SK-N-SH (cell line): ENCODE results near the gene PPIB. TPM values are rescaled to one million over a fixed set of nuclear protein-coding genes. Genes with fewer than 3 reads are reported as not detected.

Experiments used
- CTCF ChIA-PET: fragments of 300-600, 350-600 bp; formaldehyde crosslinking; extraction: SDS; loops from one replicate; lab custom pipeline; 2021; lab: Yijun Ruan, JAX
- POLR2A ChIA-PET: fragments of 350-600 bp; sonication (Branson Sonifier 250); formaldehyde crosslinking; extraction: SDS; loops from one replicate; lab custom pipeline; 2020; ENCODE audit warnings: antibody characterized with exemption, inconsistent platforms; lab: Yijun Ruan, JAX
- DNase-seq: peaks from one replicate; pipeline ENCODE4 v3.0.0; 2012
- H2AFZ ChIP-seq: fragments of 200-600 bp; sonication (generic); 2 replicates; pipeline ENCODE4 v1.8.1; 2016; ENCODE audit warnings: antibody characterized with exemption, mild to moderate bottlenecking, low read depth
- H3F3A ChIP-seq: fragments of 200-600 bp; sonication (generic); replicated peaks from 2 replicates; pipeline ENCODE3; 2016; ENCODE audit warnings: antibody characterized with exemption, mild to moderate bottlenecking; ENCODE audit not compliant: insufficient read depth
- H3K27ac ChIP-seq, 2 experiments: fragments of 200-500 bp in 1 of 2; fragments of 200-600 bp in 1 of 2; sonication (Bioruptor generic) in 1 of 2; sonication (generic), shearing (Covaris generic) in 1 of 2; 2 replicates each; pipeline versions ENCODE4 v1.5.1 to v1.6.1; 2014 to 2016; ENCODE audit warnings: low read depth in 2 of 2, inconsistent platforms in 1 of 2, low read length in 1 of 2, mild to moderate bottlenecking in 1 of 2, mixed read lengths in 1 of 2
- H3K27me3 ChIP-seq: fragments of 200-600 bp; sonication (generic), shearing (Covaris generic); 2 replicates; pipeline ENCODE4 v1.6.1; 2016; ENCODE audit warnings: mixed run types; ENCODE audit not compliant: insufficient read depth
- H3K36me3 ChIP-seq, 2 experiments: fragments of 200-500 bp in 1 of 2; fragments of 200-600 bp in 1 of 2; sonication (Bioruptor generic) in 1 of 2; sonication (generic) in 1 of 2; replicated peaks in 1 of 2; 2 replicates each; pipeline versions ENCODE3 to v1.5.1; 2014 to 2016; ENCODE audit warnings: low read length in 1 of 2, mild to moderate bottlenecking in 1 of 2; ENCODE audit not compliant: insufficient read depth in 2 of 2, control insufficient read depth in 1 of 2
- H3K4me1 ChIP-seq, 2 experiments: fragments of 200-500 bp in 1 of 2; fragments of 200-600 bp in 1 of 2; sonication (Bioruptor generic) in 1 of 2; sonication (generic), shearing (Covaris generic) in 1 of 2; 2 replicates each; pipeline versions ENCODE4 v1.5.1 to v1.6.1; 2014 to 2016; ENCODE audit warnings: low read depth in 1 of 2, low read length in 1 of 2, mixed run types in 1 of 2; ENCODE audit not compliant: insufficient read depth in 2 of 2, control insufficient read depth in 1 of 2
- H3K4me2 ChIP-seq: fragments of 200-600 bp; sonication (generic), shearing (Covaris generic); 2 replicates; pipeline ENCODE4 v1.6.1; 2017; ENCODE audit warnings: mixed run types
- H3K4me3 ChIP-seq, 2 experiments: fragments of 200-500 bp in 1 of 2; fragments of 200-600 bp in 1 of 2; sonication (Bioruptor generic) in 1 of 2; sonication (generic), shearing (Covaris generic) in 1 of 2; 2 replicates each; pipeline versions ENCODE4 v1.5.1 to v1.8.1; 2014 to 2016; ENCODE audit warnings: low read depth in 2 of 2, inconsistent platforms in 1 of 2, low read length in 1 of 2, mild to moderate bottlenecking in 1 of 2, mixed read lengths in 1 of 2, moderate library complexity in 1 of 2
- H3K79me2 ChIP-seq: fragments of 200-600 bp; sonication (generic); 2 replicates; pipeline ENCODE4 v1.8.1; 2017; ENCODE audit warnings: mild to moderate bottlenecking; ENCODE audit not compliant: insufficient read depth
- H3K9ac ChIP-seq: fragments of 200-600 bp; sonication (generic); 2 replicates; pipeline ENCODE4 v1.6.1; 2017; ENCODE audit warnings: mixed run types
- H3K9me2 ChIP-seq: fragments of 200-600 bp; sonication (generic); 2 replicates; pipeline ENCODE4 v1.6.1; 2017; ENCODE audit warnings: mixed run types
- H3K9me3 ChIP-seq: fragments of 200-600 bp; sonication (generic); 2 replicates; pipeline ENCODE4 v1.6.1; 2017; ENCODE audit warnings: mixed run types, mild to moderate bottlenecking, moderate library complexity
- H4K20me1 ChIP-seq: fragments of 200-600 bp; sonication (generic); 2 replicates; pipeline ENCODE4 v1.6.1; 2017; ENCODE audit warnings: mild to moderate bottlenecking, mixed run types; ENCODE audit not compliant: insufficient read depth
- CHD2 ChIP-seq: fragments of 150-350 bp; IDR thresholded peaks from 2 replicates; pipeline ENCODE4 v1.6.1; 2018; ENCODE audit warnings: low read length; ENCODE audit not compliant: partially characterized antibody
- ELF1 ChIP-seq: IDR thresholded peaks from 2 replicates; pipeline ENCODE4 v1.4.0; 2012
- EP300 ChIP-seq, 2 experiments: IDR thresholded peaks; 2 replicates each; pipeline versions ENCODE4 v1.4.0 to v1.6.1; 2012; ENCODE audit warnings: borderline replicate concordance in 1 of 2, low read depth in 1 of 2, low read length in 1 of 2
- EZH2phosphoT487 ChIP-seq: fragments of 200-600 bp; sonication (generic); IDR thresholded peaks from 2 replicates; pipeline ENCODE4 v1.6.1; 2017; ENCODE audit warnings: low read depth, mixed run types, mild to moderate bottlenecking, antibody characterized with exemption, moderate library complexity, borderline replicate concordance
- FOXM1 ChIP-seq: IDR thresholded peaks from 2 replicates; pipeline ENCODE4 v1.4.0; 2012; ENCODE audit warnings: low read depth, mild to moderate bottlenecking
- MEF2A ChIP-seq: IDR thresholded peaks from 2 replicates; pipeline ENCODE4 v1.4.0; 2012; ENCODE audit warnings: low read depth, borderline replicate concordance
- MXI1 ChIP-seq: IDR thresholded peaks from 2 replicates; pipeline ENCODE4 v1.6.1; 2012; ENCODE audit warnings: mild to moderate bottlenecking, low read depth, low read length, improper control_type of control experiment
- NFIC ChIP-seq: IDR thresholded peaks from 2 replicates; pipeline ENCODE4 v1.4.0; 2012; ENCODE audit warnings: borderline replicate concordance
- POLR2AphosphoS5 ChIP-seq: IDR thresholded peaks from 2 replicates; pipeline ENCODE4 v1.6.1; 2012; ENCODE audit warnings: low read depth, low read length
- RAD21 ChIP-seq: IDR thresholded peaks from 2 replicates; pipeline ENCODE4 v1.6.1; 2012; ENCODE audit warnings: mild to moderate bottlenecking, low read length
- RCOR1 ChIP-seq: fragments of 150-350 bp; IDR thresholded peaks from 2 replicates; pipeline ENCODE4 v1.6.1; 2017; ENCODE audit warnings: antibody characterized with exemption, low read length
- RXRA ChIP-seq: IDR thresholded peaks from 2 replicates; pipeline ENCODE4 v1.4.0; 2012; ENCODE audit warnings: low read depth, mild to moderate bottlenecking, borderline replicate concordance
- SMC3 ChIP-seq: IDR thresholded peaks from 2 replicates; pipeline ENCODE4 v1.6.1; 2012; ENCODE audit warnings: low read depth, low read length, improper control_type of control experiment
- TCF12 ChIP-seq: IDR thresholded peaks from 2 replicates; pipeline ENCODE4 v1.4.0; 2012
- TEAD4 ChIP-seq: IDR thresholded peaks from 2 replicates; pipeline ENCODE4 v1.4.0; 2012; ENCODE audit warnings: mild to moderate bottlenecking, borderline replicate concordance; ENCODE audit not compliant: insufficient read depth
- WGBS: methylation state at CpG from one replicate; pipeline ENCODE4 v1.1.6; 2017; ENCODE audit warnings: low lambda C conversion rate; 5-methylcytosine and 5-hydroxymethylcytosine counted together
- polyA plus RNA-seq, 3 experiments: library from polyadenylated mRNA; depleted of rRNA; stranded (reverse); fragments of >200 nt; gene quantifications; 2 replicates each; pipeline ENCODE4 v1.2.3, GENCODE V29; 2012
- TF ChIP-seq, protein P1 (sequence below): fragments of 200-600 bp; sonication (generic); IDR thresholded peaks from 2 replicates; pipeline ENCODE4 v1.6.1; 2017; ENCODE audit warnings: antibody characterized with exemption, mild to moderate bottlenecking, moderate library complexity
- TF ChIP-seq, protein P2 (sequence below): IDR thresholded peaks from 2 replicates; pipeline ENCODE4 v1.6.1; 2012; ENCODE audit warnings: mild to moderate bottlenecking, low read depth, low read length, moderate library complexity
- TF ChIP-seq, protein P3 (sequence below): IDR thresholded peaks from 2 replicates; pipeline ENCODE4 v1.4.0; 2012; ENCODE audit warnings: low read depth
- TF ChIP-seq, protein P4 (sequence below): IDR thresholded peaks from 2 replicates; pipeline ENCODE4; 2012
- TF ChIP-seq, protein P5 (sequence below): fragments of 150-350 bp; IDR thresholded peaks from 2 replicates; pipeline ENCODE4 v1.6.1; 2017; ENCODE audit warnings: antibody characterized with exemption, low read length, low read depth, borderline replicate concordance
- TF ChIP-seq, protein P6 (sequence below): fragments of 150-350 bp; IDR thresholded peaks from 2 replicates; pipeline ENCODE4 v1.6.1; 2016; ENCODE audit warnings: mild to moderate bottlenecking, low read depth, low read length

The PPIB gene
- polyA plus RNA-seq, 1 of the 3 experiments (the other 2 are of a cell fraction): 1,379 TPM

DNA sequence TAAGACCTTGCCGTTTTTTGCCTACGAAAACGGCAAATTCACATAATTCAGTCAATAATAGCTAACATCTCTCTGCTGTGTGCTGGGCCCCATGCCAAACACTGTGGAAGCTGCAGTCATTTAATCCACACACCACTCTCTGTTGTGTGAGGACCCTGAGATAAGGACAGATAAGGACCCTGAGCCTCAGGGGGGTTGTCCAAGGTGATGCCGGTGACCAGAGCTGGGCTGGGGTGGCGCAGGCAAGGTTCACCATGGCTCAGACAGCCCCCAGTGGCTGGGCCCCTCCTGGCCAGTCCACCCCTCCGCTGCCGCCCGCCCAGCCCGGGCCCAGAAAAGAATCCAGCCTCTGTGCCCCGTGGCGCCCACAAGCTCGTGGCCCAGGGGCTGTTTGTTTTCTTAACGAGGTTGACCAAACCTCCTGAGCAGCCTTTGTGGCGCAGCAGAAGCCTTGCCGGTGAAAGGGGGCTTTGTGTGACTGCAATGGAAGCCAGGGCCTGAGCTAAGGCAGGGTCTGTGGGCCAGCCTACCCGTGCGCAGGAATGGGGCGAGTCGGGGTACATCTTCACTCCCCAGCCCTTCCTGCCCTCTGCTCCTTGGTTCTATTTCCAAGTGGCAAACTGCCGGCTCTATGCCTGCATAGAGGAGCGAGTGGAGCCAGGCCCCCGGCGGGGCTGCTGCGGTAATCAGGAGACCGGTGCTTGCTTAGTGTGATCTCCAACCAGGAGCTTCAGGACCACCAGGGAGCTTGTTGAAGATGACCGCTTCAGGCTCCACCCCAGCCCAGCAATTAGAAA, 15.7 kb downstream of the PPIB start:
- Histone ChIP-seq H3K36me3 (peaks cover 0 to 25% of the 10 kb centered on the region in 2 experiments), H3K4me1 (peaks cover 0 to 36% of the 10 kb centered on the region in 2 experiments; a peak in 2 of 4 replicates)
- WGBS: 60% methylated on average over 11 of the region's 26 CpGs
- TF ChIP-seq ELF1 (no peak), RCOR1 (peak; percentile 77), EP300 (IDR thresholded peaks at IDR 0.05; ENCODE audit: borderline replicate concordance in 1 of 2, low read depth in 1 of 2, low read length in 1 of 2) (peak in 1 of 2 experiments; percentile 69; a peak in 2 of 4 replicates), MEF2A (no peak), TEAD4 (no peak), POLR2AphosphoS5 (no peak), MXI1 (peak; percentile 43; the same call in 1 of the 2 replicates), RAD21 (peak; percentile 8; the same call in 1 of the 2 replicates), TCF12 (no peak), CHD2 (peak; percentile 90), NFIC (0 out of 2 replicates have a peak, but pooled peaks have one; percentile 30), FOXM1 (no peak), SMC3 (no peak; the same call in 1 of the 2 replicates), EZH2phosphoT487 (no peak), RXRA (no peak)
- TF ChIP-seq, protein P1, sequence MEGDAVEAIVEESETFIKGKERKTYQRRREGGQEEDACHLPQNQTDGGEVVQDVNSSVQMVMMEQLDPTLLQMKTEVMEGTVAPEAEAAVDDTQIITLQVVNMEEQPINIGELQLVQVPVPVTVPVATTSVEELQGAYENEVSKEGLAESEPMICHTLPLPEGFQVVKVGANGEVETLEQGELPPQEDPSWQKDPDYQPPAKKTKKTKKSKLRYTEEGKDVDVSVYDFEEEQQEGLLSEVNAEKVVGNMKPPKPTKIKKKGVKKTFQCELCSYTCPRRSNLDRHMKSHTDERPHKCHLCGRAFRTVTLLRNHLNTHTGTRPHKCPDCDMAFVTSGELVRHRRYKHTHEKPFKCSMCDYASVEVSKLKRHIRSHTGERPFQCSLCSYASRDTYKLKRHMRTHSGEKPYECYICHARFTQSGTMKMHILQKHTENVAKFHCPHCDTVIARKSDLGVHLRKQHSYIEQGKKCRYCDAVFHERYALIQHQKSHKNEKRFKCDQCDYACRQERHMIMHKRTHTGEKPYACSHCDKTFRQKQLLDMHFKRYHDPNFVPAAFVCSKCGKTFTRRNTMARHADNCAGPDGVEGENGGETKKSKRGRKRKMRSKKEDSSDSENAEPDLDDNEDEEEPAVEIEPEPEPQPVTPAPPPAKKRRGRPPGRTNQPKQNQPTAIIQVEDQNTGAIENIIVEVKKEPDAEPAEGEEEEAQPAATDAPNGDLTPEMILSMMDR: no peak
- TF ChIP-seq, protein P2, sequence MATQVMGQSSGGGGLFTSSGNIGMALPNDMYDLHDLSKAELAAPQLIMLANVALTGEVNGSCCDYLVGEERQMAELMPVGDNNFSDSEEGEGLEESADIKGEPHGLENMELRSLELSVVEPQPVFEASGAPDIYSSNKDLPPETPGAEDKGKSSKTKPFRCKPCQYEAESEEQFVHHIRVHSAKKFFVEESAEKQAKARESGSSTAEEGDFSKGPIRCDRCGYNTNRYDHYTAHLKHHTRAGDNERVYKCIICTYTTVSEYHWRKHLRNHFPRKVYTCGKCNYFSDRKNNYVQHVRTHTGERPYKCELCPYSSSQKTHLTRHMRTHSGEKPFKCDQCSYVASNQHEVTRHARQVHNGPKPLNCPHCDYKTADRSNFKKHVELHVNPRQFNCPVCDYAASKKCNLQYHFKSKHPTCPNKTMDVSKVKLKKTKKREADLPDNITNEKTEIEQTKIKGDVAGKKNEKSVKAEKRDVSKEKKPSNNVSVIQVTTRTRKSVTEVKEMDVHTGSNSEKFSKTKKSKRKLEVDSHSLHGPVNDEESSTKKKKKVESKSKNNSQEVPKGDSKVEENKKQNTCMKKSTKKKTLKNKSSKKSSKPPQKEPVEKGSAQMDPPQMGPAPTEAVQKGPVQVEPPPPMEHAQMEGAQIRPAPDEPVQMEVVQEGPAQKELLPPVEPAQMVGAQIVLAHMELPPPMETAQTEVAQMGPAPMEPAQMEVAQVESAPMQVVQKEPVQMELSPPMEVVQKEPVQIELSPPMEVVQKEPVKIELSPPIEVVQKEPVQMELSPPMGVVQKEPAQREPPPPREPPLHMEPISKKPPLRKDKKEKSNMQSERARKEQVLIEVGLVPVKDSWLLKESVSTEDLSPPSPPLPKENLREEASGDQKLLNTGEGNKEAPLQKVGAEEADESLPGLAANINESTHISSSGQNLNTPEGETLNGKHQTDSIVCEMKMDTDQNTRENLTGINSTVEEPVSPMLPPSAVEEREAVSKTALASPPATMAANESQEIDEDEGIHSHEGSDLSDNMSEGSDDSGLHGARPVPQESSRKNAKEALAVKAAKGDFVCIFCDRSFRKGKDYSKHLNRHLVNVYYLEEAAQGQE: no peak
- TF ChIP-seq, protein P3, sequence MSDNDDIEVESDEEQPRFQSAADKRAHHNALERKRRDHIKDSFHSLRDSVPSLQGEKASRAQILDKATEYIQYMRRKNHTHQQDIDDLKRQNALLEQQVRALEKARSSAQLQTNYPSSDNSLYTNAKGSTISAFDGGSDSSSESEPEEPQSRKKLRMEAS: no peak
- TF ChIP-seq, protein P4, sequence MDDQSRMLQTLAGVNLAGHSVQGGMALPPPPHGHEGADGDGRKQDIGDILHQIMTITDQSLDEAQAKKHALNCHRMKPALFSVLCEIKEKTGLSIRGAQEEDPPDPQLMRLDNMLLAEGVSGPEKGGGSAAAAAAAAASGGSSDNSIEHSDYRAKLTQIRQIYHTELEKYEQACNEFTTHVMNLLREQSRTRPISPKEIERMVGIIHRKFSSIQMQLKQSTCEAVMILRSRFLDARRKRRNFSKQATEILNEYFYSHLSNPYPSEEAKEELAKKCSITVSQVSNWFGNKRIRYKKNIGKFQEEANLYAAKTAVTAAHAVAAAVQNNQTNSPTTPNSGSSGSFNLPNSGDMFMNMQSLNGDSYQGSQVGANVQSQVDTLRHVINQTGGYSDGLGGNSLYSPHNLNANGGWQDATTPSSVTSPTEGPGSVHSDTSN: no peak
- TF ChIP-seq, protein P5, sequence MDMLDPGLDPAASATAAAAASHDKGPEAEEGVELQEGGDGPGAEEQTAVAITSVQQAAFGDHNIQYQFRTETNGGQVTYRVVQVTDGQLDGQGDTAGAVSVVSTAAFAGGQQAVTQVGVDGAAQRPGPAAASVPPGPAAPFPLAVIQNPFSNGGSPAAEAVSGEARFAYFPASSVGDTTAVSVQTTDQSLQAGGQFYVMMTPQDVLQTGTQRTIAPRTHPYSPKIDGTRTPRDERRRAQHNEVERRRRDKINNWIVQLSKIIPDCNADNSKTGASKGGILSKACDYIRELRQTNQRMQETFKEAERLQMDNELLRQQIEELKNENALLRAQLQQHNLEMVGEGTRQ: no peak
- TF ChIP-seq, protein P6, sequence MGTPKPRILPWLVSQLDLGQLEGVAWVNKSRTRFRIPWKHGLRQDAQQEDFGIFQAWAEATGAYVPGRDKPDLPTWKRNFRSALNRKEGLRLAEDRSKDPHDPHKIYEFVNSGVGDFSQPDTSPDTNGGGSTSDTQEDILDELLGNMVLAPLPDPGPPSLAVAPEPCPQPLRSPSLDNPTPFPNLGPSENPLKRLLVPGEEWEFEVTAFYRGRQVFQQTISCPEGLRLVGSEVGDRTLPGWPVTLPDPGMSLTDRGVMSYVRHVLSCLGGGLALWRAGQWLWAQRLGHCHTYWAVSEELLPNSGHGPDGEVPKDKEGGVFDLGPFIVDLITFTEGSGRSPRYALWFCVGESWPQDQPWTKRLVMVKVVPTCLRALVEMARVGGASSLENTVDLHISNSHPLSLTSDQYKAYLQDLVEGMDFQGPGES: no peak

More for the DNA sequence above, 15.7 kb downstream of the PPIB start:
- no peak overlapping the region for H3K4me2 ChIP-seq
- no peaks in the 10 kb centered on the region for H3K79me2 ChIP-seq
- ChIA-PET POLR2A (interaction anchor here (1.3 to 1.8 kb wide), 5 partner anchors 13 to 54 kb away, joined by 3 to 9 read pairs (median 5); partner anchors contain the start of genes CIAO2A, PPIB and SNX1), CTCF (interaction anchor here (0.9 to 1.8 kb wide), 7 partner anchors 8 to 80 kb away, joined by 3 to 6 read pairs (median 4); partner anchors contain the start of genes PPIB and SNX1)
- peak overlapping the region in 1 of 2 experiments; percentile 89; a peak in 2 of 4 replicates for H3K27ac ChIP-seq
- no peak overlapping the region for H3K9ac ChIP-seq
- DNase-seq: peak; percentile 94
- H3K9me3 ChIP-seq: no peaks in the 10 kb centered on the region
- no peak overlapping the region; a peak in 2 of 4 replicates for H3K4me3 ChIP-seq
- no peaks in the 10 kb centered on the region for H4K20me1 ChIP-seq
- H3K27me3 ChIP-seq: no peaks in the 10 kb centered on the region
- H2AFZ ChIP-seq: no peak overlapping the region
- H3F3A ChIP-seq: peaks cover 11% of the 10 kb centered on the region
- no peaks in the 10 kb centered on the region for H3K9me2 ChIP-seq
